Activated CD4-positive, alpha-beta T cell treated with anti-CD3 and anti-CD28 coated beads, Interleukin-2, amount 10 ng/mL, durations not matched to agents 7 days and 5 days (primary cell): ENCODE data around the gene CLIC6. TPM values are rescaled to one million over a fixed set of nuclear protein-coding genes. Genes with fewer than 3 reads are reported as not detected.

Experiments
- CTCF ChIA-PET: fragments of 350-600 bp; sonication (Branson Sonifier 250); formaldehyde crosslinking; loops from one replicate; lab custom pipeline; 2021; ENCODE audit warnings: antibody characterized with exemption; lab: Charles Lee
- POLR2A ChIA-PET: fragments of 350-600 bp; sonication (Branson Sonifier 250); formaldehyde crosslinking; loops from one replicate; lab custom pipeline; 2021; ENCODE audit warnings: antibody characterized with exemption; lab: Charles Lee
- DNase-seq: peaks from one replicate; pipeline ENCODE4 v3.0.0-alpha.2; 2020
- H3K27ac Mint-ChIP-seq: one replicate; pipeline ENCODE4 v1.8.0; 2021; ENCODE audit warnings: mild to moderate bottlenecking, moderate library complexity, mixed read lengths
- H3K27me3 Mint-ChIP-seq: one replicate; pipeline ENCODE4 v1.8.0; 2021; ENCODE audit warnings: mixed read lengths
- H3K36me3 Mint-ChIP-seq: one replicate; pipeline ENCODE4 v1.8.0; 2021; ENCODE audit warnings: low read depth, mixed read lengths
- H3K4me1 Mint-ChIP-seq: one replicate; pipeline ENCODE4 v1.8.0; 2021; ENCODE audit warnings: mixed read lengths
- H3K4me3 Mint-ChIP-seq: one replicate; pipeline ENCODE4 v1.8.0; 2021; ENCODE audit warnings: mild to moderate bottlenecking, moderate library complexity, mixed read lengths
- H3K9me3 Mint-ChIP-seq: one replicate; pipeline ENCODE4 v1.8.0; 2021; ENCODE audit warnings: mixed read lengths
- total RNA-seq, 2 experiments: library from RNA; stranded (reverse); gene quantifications; one replicate each; pipeline ENCODE4 v1.2.3, GENCODE V29; 2021

Gene CLIC6
- total RNA-seq, 2 experiments from 2014 or later: not detected

DNA sequence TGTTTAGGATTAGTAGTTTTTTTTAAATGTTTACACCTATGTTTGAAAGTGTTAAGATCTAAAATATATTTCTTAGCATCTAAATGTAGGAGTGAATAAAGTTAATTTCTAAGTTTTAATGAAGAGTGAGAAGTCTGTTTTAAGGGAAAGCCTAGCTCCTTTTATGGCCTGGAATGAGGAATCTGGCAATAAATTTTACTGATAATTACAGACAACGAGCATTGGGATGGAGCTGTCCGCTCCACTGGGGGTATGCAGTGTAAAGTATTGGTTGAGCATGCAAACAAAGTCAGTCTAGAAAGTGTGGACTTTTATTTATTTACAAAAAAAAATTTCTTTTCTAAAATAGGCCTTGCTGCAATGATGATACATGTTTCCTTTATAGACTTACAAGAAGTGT lies 19.0 kb downstream of the CLIC6 start:
- DNase-seq: no peak
- Mint-ChIP-seq H3K27me3 (peaks cover 26% of the 10 kb centered on the region), H3K9me3 (no peaks in the 10 kb centered on the region), H3K4me1 (no peaks in the 10 kb centered on the region), H3K36me3 (no peaks in the 10 kb centered on the region), H3K27ac (no peak overlapping the region), H3K4me3 (no peak overlapping the region)
- POLR2A ChIA-PET: no interaction called here
- CTCF ChIA-PET: no interaction called here

DNA sequence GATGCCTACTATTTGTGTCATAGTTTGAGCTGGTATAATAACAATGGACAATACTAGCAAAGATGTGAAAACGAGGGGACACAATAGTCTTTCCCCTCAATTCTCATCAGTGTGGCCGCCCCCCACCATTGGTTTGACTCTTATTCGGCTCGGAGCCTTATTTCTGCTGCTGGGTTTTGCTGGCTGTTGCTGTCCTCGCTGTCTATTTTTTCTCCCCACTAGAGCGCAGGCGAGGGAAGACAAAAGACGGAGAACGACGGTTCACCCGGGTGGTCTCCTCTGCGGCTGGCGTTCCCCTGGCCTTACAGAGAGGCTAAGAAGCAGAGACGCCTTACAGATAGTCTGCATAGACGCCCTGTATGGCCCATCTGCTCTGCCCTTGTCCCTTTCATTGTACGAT lies 19.4 kb downstream of the CLIC6 start:
- Mint-ChIP-seq H3K9me3 (no peaks in the 10 kb centered on the region), H3K4me1 (no peaks in the 10 kb centered on the region), H3K27ac (no peak overlapping the region), H3K4me3 (no peak overlapping the region), H3K27me3 (peaks cover 26% of the 10 kb centered on the region), H3K36me3 (no peaks in the 10 kb centered on the region)
- CTCF ChIA-PET: no interaction called here
- no peak for DNase-seq
- POLR2A ChIA-PET: no interaction called here

DNA sequence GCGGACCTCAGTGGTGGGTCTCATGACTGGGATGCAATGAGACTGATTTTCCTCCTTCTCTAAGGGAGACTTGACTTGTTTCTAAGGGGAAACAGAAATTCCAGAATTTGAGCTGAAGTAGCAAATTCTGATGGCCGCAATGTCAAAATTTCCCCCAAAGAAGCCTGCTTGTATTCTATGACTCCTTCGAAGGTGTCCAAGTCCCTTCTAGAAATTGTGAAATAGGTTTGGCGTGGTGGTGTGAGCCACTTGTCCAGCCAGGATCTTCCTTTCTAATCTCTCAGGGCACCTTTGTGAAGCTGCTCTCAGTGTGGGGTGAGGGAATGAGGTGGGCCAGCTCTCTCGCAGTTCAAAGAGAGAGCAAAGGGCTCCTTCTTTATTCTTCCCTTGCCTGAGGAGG lies 19.9 kb downstream of the CLIC6 start:
- ChIA-PET POLR2A (no interaction called here), CTCF (no interaction called here)
- no peaks in the 10 kb centered on the region for H3K9me3 Mint-ChIP-seq
- H3K36me3 Mint-ChIP-seq: no peaks in the 10 kb centered on the region
- H3K27ac Mint-ChIP-seq: no peak overlapping the region
- no peak for DNase-seq
- peaks cover 25% of the 10 kb centered on the region for H3K27me3 Mint-ChIP-seq
- H3K4me3 Mint-ChIP-seq: no peak overlapping the region
- H3K4me1 Mint-ChIP-seq: no peaks in the 10 kb centered on the region

DNA sequence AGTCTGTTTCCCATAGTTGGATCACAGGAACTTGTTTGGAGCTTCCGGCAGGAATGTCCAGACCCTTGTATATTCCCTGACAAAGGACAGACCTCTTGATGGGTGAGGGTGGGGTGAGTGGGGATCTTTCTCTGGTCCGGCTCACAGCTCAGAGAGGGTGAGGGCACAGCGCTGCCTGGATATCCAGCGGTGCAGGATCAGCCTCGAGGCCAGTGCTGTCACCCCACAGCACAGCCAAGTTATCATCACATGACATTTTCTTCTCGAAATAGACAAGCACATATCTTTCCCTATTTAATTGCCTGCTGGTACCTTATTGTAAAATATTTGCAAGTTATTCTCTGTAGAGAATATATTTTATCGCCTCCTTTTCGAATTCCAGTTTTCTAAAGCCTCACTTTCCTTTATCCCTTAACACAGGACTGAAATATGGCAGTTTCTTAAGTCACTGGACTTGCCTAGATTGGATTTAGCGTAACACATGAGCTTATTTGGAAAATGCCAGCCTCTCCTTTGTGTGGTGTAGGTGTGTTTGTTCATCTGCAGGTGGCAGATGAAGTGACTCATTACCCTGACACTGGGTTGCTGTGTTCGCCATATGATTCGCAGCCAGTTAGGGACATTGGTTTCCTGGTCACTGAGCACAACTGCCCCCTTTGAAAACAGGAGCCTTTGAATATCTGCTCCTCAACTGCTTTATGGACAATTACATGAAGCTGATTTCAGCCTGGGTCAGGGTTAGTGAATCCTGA lies 21.4 kb downstream of the CLIC6 start:
- peaks cover 27% of the 10 kb centered on the region for H3K27me3 Mint-ChIP-seq
- ChIA-PET POLR2A (no interaction called here), CTCF (interaction anchor here (0.7 kb wide), 1 partner anchor 194 kb away, joined by 3 read pairs; no protein-coding TSS in a partner anchor)
- no peak for DNase-seq
- H3K36me3 Mint-ChIP-seq: peaks cover 2% of the 10 kb centered on the region
- H3K4me1 Mint-ChIP-seq: no peaks in the 10 kb centered on the region
- H3K9me3 Mint-ChIP-seq: peaks cover 2% of the 10 kb centered on the region
- no peak overlapping the region for H3K4me3 Mint-ChIP-seq
- H3K27ac Mint-ChIP-seq: no peak overlapping the region

DNA sequence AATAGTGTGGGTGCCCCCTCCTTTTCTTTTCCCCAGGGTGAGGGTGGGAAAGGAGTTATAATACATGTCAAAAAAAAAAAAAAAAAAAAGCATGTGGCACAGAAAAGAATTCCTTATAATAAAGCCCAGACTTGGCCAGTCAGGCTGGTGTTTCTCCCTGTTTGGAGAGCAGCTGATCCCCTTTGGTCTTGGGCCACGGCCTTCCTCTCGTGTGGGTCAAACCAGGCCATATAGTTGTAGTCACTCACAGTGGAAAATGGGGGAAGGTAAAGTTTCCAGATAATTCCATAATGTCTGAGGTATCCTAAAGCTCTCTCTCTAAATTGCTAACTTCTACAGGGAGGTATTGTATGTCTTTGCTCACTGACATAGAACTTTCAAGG lies 22.0 kb downstream of the CLIC6 start:
- H3K27ac Mint-ChIP-seq: no peak overlapping the region
- no peaks in the 10 kb centered on the region for H3K4me1 Mint-ChIP-seq
- ChIA-PET CTCF (interaction anchor here (0.6 to 0.7 kb wide), 2 partner anchors 122 to 194 kb away, joined by 3 to 5 read pairs; no protein-coding TSS in a partner anchor), POLR2A (no interaction called here)
- peaks cover 2% of the 10 kb centered on the region for H3K9me3 Mint-ChIP-seq
- DNase-seq: no peak
- H3K36me3 Mint-ChIP-seq: peaks cover 2% of the 10 kb centered on the region
- peaks cover 27% of the 10 kb centered on the region for H3K27me3 Mint-ChIP-seq
- no peak overlapping the region for H3K4me3 Mint-ChIP-seq

DNA sequence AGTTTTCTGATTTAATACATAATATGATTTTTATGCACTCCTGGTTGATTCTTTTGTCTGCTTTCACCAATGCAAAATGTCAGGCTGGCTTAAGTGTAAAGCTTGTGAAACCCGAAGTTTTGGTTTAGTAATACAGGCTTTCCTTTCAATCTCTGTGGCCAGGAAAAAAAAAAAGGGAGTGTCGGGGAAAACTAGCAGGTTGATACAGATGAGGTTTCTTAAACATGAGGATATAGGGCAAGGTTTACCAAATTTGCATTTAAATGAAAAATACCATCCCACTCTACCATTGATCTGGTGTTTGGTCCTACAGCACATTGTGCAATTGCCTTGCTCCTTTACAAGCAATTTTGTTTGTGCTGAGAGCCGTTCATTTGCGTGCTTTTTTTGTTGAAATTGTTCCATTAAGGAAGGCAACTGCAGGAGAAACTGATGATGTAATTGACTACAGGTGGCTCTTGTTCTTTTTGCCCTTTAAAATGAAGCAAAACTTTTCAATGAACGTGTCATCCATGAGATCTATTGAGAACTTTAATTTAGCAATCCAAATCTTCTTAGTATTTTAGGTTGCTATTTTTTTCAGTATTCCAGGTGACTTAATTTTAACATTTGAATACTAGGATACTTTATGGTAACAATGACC lies 22.7 kb downstream of the CLIC6 start:
- H3K36me3 Mint-ChIP-seq: peaks cover 2% of the 10 kb centered on the region
- H3K27me3 Mint-ChIP-seq: peaks cover 27% of the 10 kb centered on the region
- H3K27ac Mint-ChIP-seq: no peak overlapping the region
- no peak for DNase-seq
- H3K4me3 Mint-ChIP-seq: no peak overlapping the region
- ChIA-PET CTCF (interaction anchor here (0.6 kb wide), 1 partner anchor 123 kb away, joined by 5 read pairs; no protein-coding TSS in a partner anchor), POLR2A (no interaction called here)
- no peaks in the 10 kb centered on the region for H3K4me1 Mint-ChIP-seq
- H3K9me3 Mint-ChIP-seq: peaks cover 2% of the 10 kb centered on the region

DNA sequence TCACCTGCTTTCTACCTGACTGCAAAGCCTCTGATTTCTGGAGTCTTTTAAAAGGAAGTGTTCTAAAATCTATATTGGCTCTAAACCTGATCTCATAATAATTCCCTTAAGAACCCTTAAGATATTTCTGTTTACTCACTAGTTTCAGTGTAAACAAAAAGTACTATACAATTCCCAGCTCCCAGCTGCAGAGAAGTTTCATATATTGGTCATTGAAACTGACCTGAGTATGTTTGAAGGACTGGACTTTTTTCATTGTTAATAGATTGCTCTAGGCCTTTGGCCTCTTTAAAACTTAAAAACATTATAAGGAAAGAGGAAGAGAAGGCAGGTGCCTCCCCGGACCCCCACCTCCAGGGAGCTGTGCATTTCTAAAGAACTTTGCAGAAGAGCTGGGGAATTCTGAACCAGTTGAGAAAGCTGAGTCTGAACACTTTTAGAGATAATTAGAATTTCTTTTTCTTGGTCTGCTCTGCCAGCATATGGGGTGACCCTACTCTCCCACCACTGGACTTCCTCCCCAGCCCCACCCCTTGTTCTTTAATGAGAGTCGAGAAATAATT lies 23.7 kb downstream of the CLIC6 start:
- POLR2A ChIA-PET: no interaction called here
- H3K9me3 Mint-ChIP-seq: peaks cover 2% of the 10 kb centered on the region
- CTCF ChIA-PET: interaction anchor here (1.0 to 1.6 kb wide), 4 partner anchors 15 to 1147 kb away, joined by 3 to 6 read pairs (median 4); no protein-coding TSS in a partner anchor

DNA sequence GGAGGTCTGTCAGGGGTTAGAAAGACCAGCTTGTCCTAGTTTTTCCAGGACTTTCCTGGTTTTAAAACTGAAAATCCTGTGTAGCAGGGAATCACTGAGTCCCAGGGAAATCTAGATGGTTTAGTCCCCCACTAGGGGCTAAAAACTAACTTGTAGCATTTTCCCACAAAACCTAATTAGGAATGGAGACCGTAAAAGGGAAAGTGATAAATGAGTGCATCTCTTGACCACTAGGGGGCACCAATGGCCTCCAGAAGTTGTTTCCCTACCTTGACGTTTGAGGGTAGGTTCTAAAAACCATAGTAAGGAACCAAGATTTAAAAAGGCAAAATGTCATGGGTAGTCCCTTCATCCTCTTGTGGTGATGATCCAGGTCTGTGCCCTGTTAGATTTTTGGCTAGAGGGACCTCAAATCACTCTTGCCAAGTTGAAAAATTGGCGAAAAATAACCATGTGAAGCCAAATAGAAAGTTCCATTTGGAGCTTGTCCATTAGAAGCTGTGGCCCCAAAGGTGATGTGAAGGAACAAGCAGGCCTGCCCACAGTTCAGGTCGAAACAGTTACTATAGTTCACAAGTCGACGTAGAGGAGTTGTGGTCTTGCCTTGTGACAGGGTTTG lies 24.5 kb downstream of the CLIC6 start:
- peaks cover 27% of the 10 kb centered on the region for H3K27me3 Mint-ChIP-seq

More for the DNA sequence above, 23.7 kb downstream of the CLIC6 start:
- H3K36me3 Mint-ChIP-seq: peaks cover 2% of the 10 kb centered on the region
- H3K27ac Mint-ChIP-seq: no peak overlapping the region
- no peaks in the 10 kb centered on the region for H3K4me1 Mint-ChIP-seq
- peaks cover 27% of the 10 kb centered on the region for H3K27me3 Mint-ChIP-seq
- H3K4me3 Mint-ChIP-seq: no peak overlapping the region
- no peak for DNase-seq

DNA sequence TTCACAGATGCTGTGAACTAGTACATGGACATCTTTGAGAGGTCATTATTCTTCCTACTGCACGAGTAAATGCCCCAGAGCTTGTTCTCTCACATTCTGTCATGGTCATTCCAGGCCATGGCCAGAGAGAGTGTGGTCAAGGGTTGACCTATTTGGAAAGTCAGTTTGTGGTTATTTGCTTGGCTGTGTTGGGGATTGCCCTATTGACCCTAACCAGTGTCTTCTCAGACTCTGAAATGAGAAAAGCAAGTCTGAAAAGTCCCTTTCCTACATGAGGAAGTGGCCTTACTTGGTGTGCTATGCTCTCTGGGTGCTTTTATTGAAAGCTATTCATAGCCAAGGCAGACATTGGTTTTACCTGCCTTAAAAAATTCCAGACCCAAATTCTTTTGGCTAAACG lies 26.6 kb downstream of the CLIC6 start:
- Mint-ChIP-seq H3K4me1 (no peaks in the 10 kb centered on the region), H3K27me3 (peaks cover 25% of the 10 kb centered on the region), H3K27ac (no peak overlapping the region), H3K36me3 (peaks cover 2% of the 10 kb centered on the region), H3K9me3 (peaks cover 2% of the 10 kb centered on the region), H3K4me3 (no peak overlapping the region)
- no peak for DNase-seq
- CTCF ChIA-PET: interaction anchor here (1.0 kb wide), 1 partner anchor 13 kb away, joined by 3 read pairs; no protein-coding TSS in a partner anchor
- POLR2A ChIA-PET: no interaction called here

More for the DNA sequence above, 24.5 kb downstream of the CLIC6 start:
- Mint-ChIP-seq H3K36me3 (peaks cover 2% of the 10 kb centered on the region), H3K4me3 (no peak overlapping the region), H3K4me1 (no peaks in the 10 kb centered on the region), H3K9me3 (peaks cover 2% of the 10 kb centered on the region), H3K27ac (no peak overlapping the region)
- ChIA-PET CTCF (interaction anchor here (0.6 to 1.6 kb wide), 7 partner anchors 10 to 1962 kb away, joined by 3 to 6 read pairs (median 4); no protein-coding TSS in a partner anchor), POLR2A (interaction anchor here (0.6 kb wide), 1 partner anchor 183 kb away, joined by 3 read pairs; no protein-coding TSS in a partner anchor)
- DNase-seq: peak; percentile 59

DNA sequence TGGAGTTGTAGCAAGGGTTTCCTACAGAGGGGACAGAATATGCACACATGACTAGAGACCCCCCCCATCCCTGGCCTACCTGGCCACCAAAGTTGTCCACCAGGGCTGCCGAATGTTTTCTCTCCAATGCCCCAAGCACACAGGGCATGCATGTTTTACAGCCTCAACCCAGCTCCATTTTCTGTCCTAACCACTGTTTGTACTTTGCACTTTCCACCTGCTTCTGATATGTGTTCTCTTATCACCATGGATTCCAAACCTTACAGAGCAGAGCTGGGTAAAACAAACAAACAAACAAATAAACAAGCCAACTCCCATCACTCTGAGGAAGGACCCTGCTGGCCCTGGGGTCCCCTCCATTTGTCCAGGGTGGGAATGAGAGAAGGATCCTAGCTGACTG lies 27.3 kb downstream of the CLIC6 start:
- Mint-ChIP-seq H3K27me3 (peaks cover 22% of the 10 kb centered on the region), H3K36me3 (peaks cover 2% of the 10 kb centered on the region), H3K4me3 (no peak overlapping the region), H3K4me1 (no peaks in the 10 kb centered on the region), H3K9me3 (peaks cover 2% of the 10 kb centered on the region), H3K27ac (no peak overlapping the region)
- POLR2A ChIA-PET: no interaction called here
- DNase-seq: no peak
- CTCF ChIA-PET: no interaction called here

DNA sequence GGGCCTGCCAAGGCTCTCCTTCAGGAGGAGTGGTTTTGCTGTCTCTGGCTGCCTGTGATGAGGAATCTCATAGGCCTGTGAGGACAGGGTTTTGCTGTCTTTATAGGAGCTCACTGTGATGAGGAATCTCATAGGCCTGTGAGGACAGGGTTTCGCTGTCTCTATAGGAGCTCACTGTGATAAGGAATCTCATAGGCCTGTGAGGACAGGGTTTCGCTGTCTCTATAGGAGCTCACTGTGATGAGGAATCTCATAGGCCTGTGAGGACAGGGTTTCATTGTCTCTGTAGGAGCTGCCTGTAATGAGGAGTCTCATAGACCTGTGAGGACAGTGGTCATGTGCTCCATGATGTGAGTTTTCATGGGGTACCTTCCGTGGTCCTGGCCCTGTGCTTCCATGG lies 29.0 kb downstream of the CLIC6 start:
- H3K27me3 Mint-ChIP-seq: peaks cover 8% of the 10 kb centered on the region
- CTCF ChIA-PET: no interaction called here

DNA sequence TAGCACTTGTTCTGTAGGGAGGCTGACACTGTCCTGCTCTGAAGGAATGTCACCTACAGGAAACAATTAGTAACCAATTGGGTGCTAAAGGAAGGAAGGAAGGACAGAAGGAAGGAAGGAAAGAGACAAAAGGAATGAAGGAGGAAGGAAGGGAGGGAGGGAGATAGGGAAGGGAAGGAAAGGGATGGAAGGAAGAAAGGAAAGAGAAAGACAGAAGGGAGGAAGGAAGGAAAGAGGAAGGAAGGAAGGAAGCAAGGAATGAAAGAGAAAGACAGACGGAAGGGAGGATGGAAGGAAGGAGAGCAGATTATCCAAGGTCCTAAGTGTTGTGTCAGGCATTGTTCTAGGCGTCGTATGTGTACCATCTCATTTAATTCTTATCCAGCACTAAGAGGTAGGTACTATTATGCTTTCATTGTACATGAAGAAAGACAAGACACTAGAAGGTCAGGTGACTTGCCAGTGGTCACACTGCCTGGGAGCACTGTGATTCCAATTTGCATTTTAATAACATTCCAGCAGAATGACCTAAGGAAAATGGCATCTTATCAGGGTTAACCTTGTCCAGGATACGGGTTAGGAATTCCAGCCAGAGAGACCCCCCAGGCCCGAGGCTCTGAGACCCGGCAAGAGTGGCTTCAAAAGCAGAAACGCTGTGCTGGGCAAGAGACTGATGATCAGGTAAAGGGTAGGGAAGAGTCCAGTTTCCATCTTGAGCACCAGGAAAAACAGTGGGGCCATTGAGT lies 29.6 kb downstream of the CLIC6 start:
- ChIA-PET POLR2A (no interaction called here), CTCF (no interaction called here)

More for the DNA sequence above, 29.0 kb downstream of the CLIC6 start:
- H3K27ac Mint-ChIP-seq: no peak overlapping the region
- POLR2A ChIA-PET: no interaction called here
- H3K9me3 Mint-ChIP-seq: peaks cover 2% of the 10 kb centered on the region
- H3K36me3 Mint-ChIP-seq: peaks cover 2% of the 10 kb centered on the region
- H3K4me1 Mint-ChIP-seq: no peaks in the 10 kb centered on the region
- H3K4me3 Mint-ChIP-seq: no peak overlapping the region
- DNase-seq: no peak

More for the DNA sequence above, 29.6 kb downstream of the CLIC6 start:
- Mint-ChIP-seq H3K4me3 (no peak overlapping the region), H3K27ac (no peak overlapping the region), H3K4me1 (no peaks in the 10 kb centered on the region), H3K9me3 (peaks cover 2% of the 10 kb centered on the region), H3K27me3 (peaks cover 6% of the 10 kb centered on the region), H3K36me3 (peaks cover 2% of the 10 kb centered on the region)
- DNase-seq: no peak
